Kidney (tissue), 14 donors: Measurements from ENCODE around the gene CSDE1. TPM values are rescaled to one million over a fixed set of nuclear protein-coding genes. Genes with fewer than 3 reads are reported as not detected.

Source experiments
- DNase-seq, 5 donors: peaks; one replicate each; pipeline ENCODE4 v3.0.0-alpha.2; 2013 to 2020
- FAIRE-seq: peaks from 2 replicates; lab custom pipeline; 2012; peaks lifted over from hg19 to GRCh38; lab: Jason Lieb, UNC
- H3K27ac ChIP-seq, 2 donors: one replicate each; pipeline ENCODE4 v1.7.0; 2013; ENCODE audit warnings: low read depth in 2 of 2, low read length in 2 of 2, inconsistent platforms in 1 of 2
- H3K27me3 ChIP-seq: one replicate; pipeline ENCODE4 v1.7.1; 2013; ENCODE audit warnings: low read length, inconsistent platforms; ENCODE audit not compliant: control insufficient read depth, insufficient read depth
- H3K36me3 ChIP-seq, 3 donors: one replicate each; pipeline versions ENCODE4 v1.7.0 to v1.7.1; 2013; ENCODE audit warnings: low read length in 3 of 3, control low read depth in 1 of 3, inconsistent platforms in 1 of 3; ENCODE audit not compliant: insufficient read depth in 3 of 3, control insufficient read depth in 2 of 3
- H3K4me1 ChIP-seq, 3 donors: one replicate each; pipeline versions ENCODE4 v1.7.0 to v1.7.1; 2013; ENCODE audit warnings: low read length in 3 of 3, inconsistent platforms in 1 of 3, low read depth in 1 of 3; ENCODE audit not compliant: control insufficient read depth in 2 of 3, insufficient read depth in 2 of 3
- H3K4me3 ChIP-seq, 3 donors: one replicate each; pipeline versions ENCODE4 v1.7.0 to v1.8.1; 2013; ENCODE audit warnings: low read length in 3 of 3, control low read depth in 1 of 3, inconsistent platforms in 1 of 3
- H3K9ac ChIP-seq, 3 donors: one replicate each; pipeline versions ENCODE4 v1.7.0 to v1.7.1; 2013; ENCODE audit warnings: low read length in 3 of 3, control low read depth in 1 of 3, inconsistent platforms in 1 of 3
- H3K9me3 ChIP-seq, 3 donors: one replicate each; pipeline versions ENCODE4 v1.7.0 to v1.7.1; 2013; ENCODE audit warnings: low read length in 3 of 3, control low read depth in 1 of 3, inconsistent platforms in 1 of 3; ENCODE audit not compliant: control insufficient read depth in 2 of 3, insufficient read depth in 1 of 3
- intact Hi-C: fragments of 100-400 bp; cut with DNase I; formaldehyde crosslinking; loops from one replicate; pipeline ENCODE4 v1.11.1; 2022
- polyA plus RNA-seq: library from polyadenylated mRNA; stranded (reverse); fragments of 350-450 nt; fragmentation: Illumina TruSeq; extraction: RNeasy Lipid Tissue Mini Kit (QIAGEN cat#74804); gene quantifications from one replicate; pipeline ENCODE4 v1.2.3, GENCODE V29; 2014; ENCODE audit warnings: low read depth, low replicate concordance; ENCODE audit not compliant: insufficient read depth
- total RNA-seq: library from RNA; stranded (reverse); fragmentation: NEBNext Ultra II Directional; extraction: Animal tissue kit (Norgen Biotek cat#: 25700); gene quantifications from one replicate; pipeline ENCODE4 v1.2.1, GENCODE V29; 2021
- TF ChIP-seq, protein P1 (sequence below): IDR thresholded peaks from 3 replicates; pipeline ENCODE4 v1.5.1; 2012; ENCODE audit warnings: mild to moderate bottlenecking, moderate library complexity, borderline replicate concordance; ENCODE audit not compliant: insufficient read depth; ENCODE audit errors: extremely low read depth
- donor health status: control.
- donor health status: control.
- donor health status: control.
- donor health status: control.
- donor health status: control.
- donor health status: DM: yes; HTN: yes; CAD: no.
- donor health status: Normal renal cell carcinoma (clear cell type).

CSDE1 gene
- total and polyA plus RNA-seq, 2 donors from 2014 or later, result 165 to 486 TPM

DNA sequence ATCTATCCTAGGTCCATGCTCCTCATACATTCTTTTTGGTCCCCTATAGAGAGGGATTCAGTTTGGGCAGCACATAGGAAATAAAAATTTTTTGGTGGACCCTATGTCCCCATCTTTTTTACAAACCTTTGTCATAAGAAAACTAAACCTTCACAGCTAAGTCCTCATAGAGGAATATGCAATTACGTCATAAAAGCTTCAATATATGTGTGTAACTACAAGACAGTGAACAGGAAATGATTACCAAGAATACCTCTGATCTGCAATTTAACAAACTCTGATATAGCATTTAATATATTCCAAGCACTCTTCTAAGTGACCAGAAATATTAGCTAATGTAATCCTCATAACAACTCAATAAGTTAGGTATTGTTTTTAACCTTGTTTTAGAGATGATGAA is 81.7 kb downstream of the CSDE1 start:
- Histone ChIP-seq H3K9me3 (no peaks in the 10 kb centered on the region), H3K4me1 (no peaks in the 10 kb centered on the region), H3K27ac (no peak overlapping the region), H3K27me3 (no peaks in the 10 kb centered on the region), H3K9ac (no peak overlapping the region), H3K36me3 (no peaks in the 10 kb centered on the region), H3K4me3 (no peak overlapping the region)
- TF ChIP-seq, protein P1, sequence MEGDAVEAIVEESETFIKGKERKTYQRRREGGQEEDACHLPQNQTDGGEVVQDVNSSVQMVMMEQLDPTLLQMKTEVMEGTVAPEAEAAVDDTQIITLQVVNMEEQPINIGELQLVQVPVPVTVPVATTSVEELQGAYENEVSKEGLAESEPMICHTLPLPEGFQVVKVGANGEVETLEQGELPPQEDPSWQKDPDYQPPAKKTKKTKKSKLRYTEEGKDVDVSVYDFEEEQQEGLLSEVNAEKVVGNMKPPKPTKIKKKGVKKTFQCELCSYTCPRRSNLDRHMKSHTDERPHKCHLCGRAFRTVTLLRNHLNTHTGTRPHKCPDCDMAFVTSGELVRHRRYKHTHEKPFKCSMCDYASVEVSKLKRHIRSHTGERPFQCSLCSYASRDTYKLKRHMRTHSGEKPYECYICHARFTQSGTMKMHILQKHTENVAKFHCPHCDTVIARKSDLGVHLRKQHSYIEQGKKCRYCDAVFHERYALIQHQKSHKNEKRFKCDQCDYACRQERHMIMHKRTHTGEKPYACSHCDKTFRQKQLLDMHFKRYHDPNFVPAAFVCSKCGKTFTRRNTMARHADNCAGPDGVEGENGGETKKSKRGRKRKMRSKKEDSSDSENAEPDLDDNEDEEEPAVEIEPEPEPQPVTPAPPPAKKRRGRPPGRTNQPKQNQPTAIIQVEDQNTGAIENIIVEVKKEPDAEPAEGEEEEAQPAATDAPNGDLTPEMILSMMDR, result no peak
- no peak for DNase-seq
- no peak for FAIRE-seq
- intact Hi-C loops, result no loop called here

DNA sequence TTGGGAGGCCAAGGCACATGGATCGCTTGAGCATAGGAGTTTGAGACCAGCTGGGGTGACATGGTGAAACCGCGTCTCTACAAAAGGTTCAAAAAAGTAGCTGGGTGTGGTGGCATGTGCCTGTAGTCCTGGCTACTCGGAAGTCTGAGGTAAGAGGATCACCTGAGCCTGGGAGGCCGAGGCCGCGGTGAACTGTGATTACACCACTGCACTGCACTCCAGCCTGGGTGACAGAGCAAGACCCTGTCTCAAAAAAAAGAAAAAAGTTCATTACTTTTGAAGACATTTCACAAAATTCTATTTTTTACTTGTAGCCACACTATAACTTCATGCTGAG is 85.9 kb downstream of the CSDE1 start:
- Histone ChIP-seq H3K4me1 (peaks cover 0 to 4% (median 0%) of the 10 kb centered on the region in 3 donors), H3K9ac (no peak overlapping the region), H3K4me3 (no peak overlapping the region), H3K27me3 (no peaks in the 10 kb centered on the region), H3K9me3 (no peaks in the 10 kb centered on the region), H3K36me3 (no peaks in the 10 kb centered on the region), H3K27ac (no peak overlapping the region)
- DNase-seq, result no peak
- intact Hi-C loops, result no loop called here
- TF ChIP-seq, protein P1, result no peak
- FAIRE-seq, result no peak

DNA sequence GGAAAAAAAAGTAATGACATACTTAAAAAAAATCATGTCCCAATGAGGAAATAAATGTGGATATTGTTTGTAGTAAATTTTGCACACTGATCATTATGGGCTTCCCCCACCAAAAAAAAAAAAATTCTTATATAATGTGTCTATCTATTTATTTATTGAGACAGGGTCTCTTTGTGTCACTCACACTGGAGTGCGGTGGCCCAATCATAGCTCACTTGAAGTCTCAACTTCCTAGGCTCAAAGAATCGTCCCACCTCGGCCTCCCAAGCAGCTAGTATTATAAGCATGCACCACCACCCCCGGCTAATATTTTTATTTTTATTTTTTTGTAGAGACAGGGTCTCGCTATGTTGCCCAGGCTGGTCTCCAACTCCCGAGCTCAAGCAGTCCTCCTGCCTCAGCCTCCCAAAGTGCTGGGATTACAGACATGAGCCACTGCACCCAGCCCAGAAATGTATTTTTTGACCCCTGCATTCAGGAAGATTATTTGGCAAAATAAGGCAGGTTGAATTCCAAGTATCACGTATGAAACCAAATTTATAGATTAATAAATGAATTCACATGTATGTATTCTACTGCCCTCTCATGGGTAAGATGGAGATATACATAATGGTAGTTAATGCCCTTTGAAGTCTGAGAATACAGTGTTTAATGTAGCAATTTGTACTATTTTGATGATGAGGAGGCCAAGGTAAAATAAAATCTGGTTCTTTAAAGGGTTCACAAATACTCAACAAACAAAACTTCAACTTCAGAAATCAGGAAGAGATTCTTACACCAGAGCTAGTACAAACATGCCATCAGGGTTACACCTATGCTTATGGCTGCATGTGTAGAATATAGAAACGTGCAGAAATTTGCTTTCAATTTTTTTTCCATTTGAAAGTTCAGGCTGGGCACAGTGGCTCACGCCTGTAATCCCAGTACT is 86.5 kb downstream of the CSDE1 start:
- Histone ChIP-seq H3K4me1 (peaks cover 0 to 4% (median 0%) of the 10 kb centered on the region in 3 donors), H3K27me3 (no peaks in the 10 kb centered on the region), H3K36me3 (no peaks in the 10 kb centered on the region), H3K4me3 (no peak overlapping the region), H3K9me3 (no peaks in the 10 kb centered on the region), H3K9ac (no peak overlapping the region), H3K27ac (no peak overlapping the region)
- FAIRE-seq (no peak), DNase-seq (peak in 2 of 5 donors; percentile 5 to 9)
- intact Hi-C loops, result no loop called here
- TF ChIP-seq, protein P1, result no peak
